ENCODE measurements around the gene IFIT1.
"Not testable (repeated sequence)": the region's sequence is repeated elsewhere in the genome, so short reads cannot be mapped to it uniquely, and the experiment has no call there.

IFIT1 gene

GRCh38 chr10:89391907-89392756 lies at the start of gene IFIT1:
Gene IFIT1 (plus strand): TSS chr10:89392623. CDS start chr10:89392713, 90 bp downstream.
- DNase-seq, result no peak

GRCh38 chr10:89343089-89343767 lies 49.2 kb upstream of the IFIT1 start:
- DNase-seq, result no peak

- DNase-seq, result no peak
These were observed 48.3 kb upstream of the IFIT1 start for GRCh38 chr10:89344156-89344555.

GRCh38 chr10:89345367-89346000 lies 46.9 kb upstream of the IFIT1 start:
- DNase-seq, result no peak

- no peak for DNase-seq
These were observed 45.8 kb upstream of the IFIT1 start for GRCh38 chr10:89346405-89347254.

- DNase-seq, result no peak
These were observed 44.5 kb upstream of the IFIT1 start for GRCh38 chr10:89347701-89348457.

- no peak for DNase-seq
These were observed 43.9 kb upstream of the IFIT1 start for GRCh38 chr10:89348481-89348880.

GRCh38 chr10:89348975-89349374 lies 43.4 kb upstream of the IFIT1 start:
- DNase-seq, result no peak

- DNase-seq, result not testable (repeated sequence)
These were observed 41.6 kb upstream of the IFIT1 start for GRCh38 chr10:89350631-89351315.

GRCh38 chr10:89351412-89351779 lies 41.0 kb upstream of the IFIT1 start:
- DNase-seq, result no peak

GRCh38 chr10:89351780-89352597 lies 40.4 kb upstream of the IFIT1 start:
- no peak for DNase-seq

GRCh38 chr10:89352802-89353201 lies 39.6 kb upstream of the IFIT1 start:
- DNase-seq, result no peak

- DNase-seq, result no peak
These were observed 37.0 kb upstream of the IFIT1 start for GRCh38 chr10:89355394-89355931.

- no peak for DNase-seq
These were observed 35.3 kb upstream of the IFIT1 start for GRCh38 chr10:89357096-89357495.

GRCh38 chr10:89357975-89358374 lies 34.4 kb upstream of the IFIT1 start:
- DNase-seq, result no peak

- DNase-seq, result no peak
These were observed 32.3 kb upstream of the IFIT1 start for GRCh38 chr10:89360157-89360556.

GRCh38 chr10:89362929-89363328 lies 29.5 kb upstream of the IFIT1 start:
- DNase-seq, result no peak

GRCh38 chr10:89363729-89364442 lies 28.5 kb upstream of the IFIT1 start:
- DNase-seq, result no peak

- DNase-seq, result no peak
These were observed 27.9 kb upstream of the IFIT1 start for GRCh38 chr10:89364531-89364930.

- no peak for DNase-seq
These were observed 24.9 kb upstream of the IFIT1 start for GRCh38 chr10:89367529-89367928.
